Activated CD4-positive, alpha-beta T cell treated with anti-CD3 and anti-CD28 coated beads, Interleukin-2, amount 50 U/mL, for 1 hour (primary cell): ENCODE data around the gene FTO.
A peak's percentile ranks its signal among the peaks of the same experiment; 100 is the strongest.

Source experiments
- DNase-seq: peaks from one replicate; pipeline ENCODE4 v3.0.0-alpha.2; 2020

FTO gene

DNA sequence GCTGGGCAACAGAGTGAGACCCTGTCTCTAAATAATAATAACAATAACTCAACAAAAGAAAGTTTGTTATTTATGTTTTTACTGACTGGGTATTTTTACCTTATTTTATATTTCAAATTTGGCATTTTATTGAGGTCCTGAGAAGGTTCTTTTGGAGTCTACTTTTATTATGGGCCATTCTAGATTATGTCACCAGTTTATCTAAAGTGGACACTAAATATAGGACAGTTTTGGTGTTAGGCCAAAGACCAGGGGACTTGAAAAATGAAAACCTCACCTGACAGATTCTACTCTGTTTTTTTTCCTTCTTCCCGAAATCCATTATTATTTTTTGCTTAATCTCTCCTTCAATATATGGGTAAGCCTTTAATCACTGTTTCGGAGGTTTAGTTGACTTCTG is 8.1 kb downstream of the FTO start:
- DNase-seq = no peak

DNA sequence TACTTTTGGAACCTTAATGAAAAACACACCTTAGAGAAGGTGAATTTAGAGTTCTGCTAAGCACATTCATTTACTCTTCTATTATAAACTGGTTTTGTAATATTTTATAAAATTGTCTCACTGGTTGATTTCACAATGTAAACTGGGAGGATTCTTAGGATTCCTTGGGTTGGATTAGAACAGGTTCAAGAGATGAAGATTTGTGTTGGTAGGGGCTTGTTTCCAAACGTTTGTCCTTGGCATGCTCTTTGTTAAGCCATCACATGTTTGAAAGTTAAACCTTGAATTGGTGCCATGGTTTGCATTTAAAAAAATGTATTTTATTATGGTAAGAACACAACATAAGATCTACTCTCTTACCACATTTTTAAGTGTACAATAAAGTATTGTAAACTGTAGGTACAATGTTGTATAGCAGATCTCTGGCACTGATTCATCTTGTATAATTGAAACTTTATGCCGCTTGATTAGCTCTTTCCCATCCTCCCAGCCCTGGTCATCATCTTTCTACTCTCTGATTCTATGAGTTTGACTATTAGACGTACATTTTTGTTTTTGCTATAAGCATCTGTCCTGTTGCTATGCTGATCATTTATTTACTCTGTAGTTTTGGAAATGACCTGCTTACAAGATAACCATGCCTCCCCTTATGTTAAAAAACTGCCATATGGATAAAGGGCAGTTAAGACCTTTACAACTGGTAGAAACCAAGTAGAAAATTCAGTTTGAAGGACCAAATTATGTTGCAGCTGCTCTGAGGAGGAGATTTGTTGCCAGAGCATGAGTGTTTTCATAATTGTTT is 9.6 kb downstream of the FTO start:
- DNase-seq = no peak

DNA sequence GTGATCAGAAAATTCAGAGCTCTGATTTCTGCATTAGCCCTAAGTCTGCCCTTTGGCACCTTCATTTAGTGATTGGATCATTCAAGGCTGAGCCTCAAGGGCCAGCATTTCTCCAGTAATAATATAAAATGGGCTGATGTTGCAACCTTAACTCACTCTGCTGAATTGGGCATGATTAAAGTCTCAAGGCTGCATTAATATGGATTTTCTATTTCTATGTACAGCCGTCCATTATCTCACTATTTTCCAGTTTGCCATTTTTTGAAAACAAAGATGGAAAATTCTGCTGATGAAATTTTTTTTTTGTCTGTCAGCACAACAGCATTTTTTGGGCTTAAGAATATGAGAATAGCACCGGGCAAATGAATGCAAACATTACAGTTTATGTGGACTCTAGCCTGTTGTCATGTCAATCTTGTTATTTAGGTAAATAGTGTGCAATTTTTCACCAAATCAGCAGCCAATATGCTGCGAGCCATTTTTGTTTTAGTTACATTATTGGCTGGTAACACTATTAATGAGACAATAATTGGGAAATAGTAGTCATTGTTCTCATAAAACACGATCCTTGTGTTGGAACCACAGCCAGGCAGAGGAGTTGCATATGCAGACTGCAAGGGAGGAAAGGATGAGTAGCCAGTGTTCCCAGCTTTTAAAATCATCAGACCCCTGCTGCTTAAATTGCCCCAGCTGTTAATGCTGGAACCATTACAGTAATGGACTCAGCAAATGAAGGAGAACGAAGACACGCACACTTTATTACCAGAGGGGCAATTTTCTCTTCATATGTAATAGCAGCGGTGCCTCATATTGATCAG is 10.5 kb downstream of the FTO start:
- no peak for DNase-seq

DNA sequence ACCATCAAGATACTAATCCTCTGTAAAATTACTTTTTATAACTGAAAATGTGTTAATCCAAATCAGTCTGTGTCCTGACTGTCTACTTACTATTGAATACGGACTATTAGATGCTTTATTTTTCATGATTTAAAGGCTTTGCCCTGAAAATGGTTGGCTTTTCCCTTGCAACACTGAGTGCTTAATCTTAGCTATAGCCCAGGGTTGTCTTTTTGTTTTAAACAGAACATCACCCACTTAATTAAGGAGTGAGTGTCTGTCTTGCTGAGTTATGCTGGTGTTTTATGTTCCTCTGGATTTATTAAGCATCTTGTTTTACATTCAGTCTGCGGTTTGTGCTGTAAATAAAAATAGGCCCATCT is 11.0 kb downstream of the FTO start:
- DNase-seq = no peak

GRCh38 chr16:53717577-53717976 is 13.6 kb downstream of the FTO start:
- no peak for DNase-seq

- DNase-seq = no peak
Measured at GRCh38 chr16:53721017-53721416, 17.1 kb downstream of the FTO start.

- no peak for DNase-seq
Measured at GRCh38 chr16:53726625-53727024, 22.7 kb downstream of the FTO start.

- no peak for DNase-seq
Measured at GRCh38 chr16:53730693-53731092, 26.7 kb downstream of the FTO start.

DNA sequence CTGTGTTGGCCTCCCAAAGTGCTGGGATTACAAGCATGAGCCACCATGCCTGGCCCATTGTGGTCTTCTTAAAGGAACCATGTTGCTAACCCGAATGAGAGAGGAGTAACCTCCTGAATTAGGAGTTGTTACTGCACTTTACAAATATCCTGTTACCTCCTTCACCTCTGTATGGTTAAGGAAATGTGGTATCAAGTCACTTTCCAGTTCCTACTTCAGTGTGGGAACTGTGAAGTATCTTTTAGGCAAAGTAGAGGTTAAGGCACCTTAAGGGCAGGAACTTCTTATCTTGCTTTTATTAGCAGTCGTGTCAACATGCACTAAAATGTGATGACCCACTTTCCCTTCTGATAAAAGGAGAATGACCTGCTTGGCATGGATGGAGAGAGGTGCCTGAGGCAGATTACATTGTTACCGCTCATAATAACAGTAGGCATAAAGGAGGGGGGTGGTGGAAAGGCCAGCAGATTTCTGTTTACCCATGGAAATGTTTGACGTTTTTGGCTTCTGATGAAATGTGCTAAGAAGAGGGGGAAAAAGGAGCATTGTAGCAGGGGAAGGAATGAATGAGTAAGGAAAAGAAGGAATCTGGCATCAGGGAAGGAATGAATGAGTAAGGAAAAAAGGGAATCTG is 28.5 kb downstream of the FTO start:
- no peak for DNase-seq

DNA sequence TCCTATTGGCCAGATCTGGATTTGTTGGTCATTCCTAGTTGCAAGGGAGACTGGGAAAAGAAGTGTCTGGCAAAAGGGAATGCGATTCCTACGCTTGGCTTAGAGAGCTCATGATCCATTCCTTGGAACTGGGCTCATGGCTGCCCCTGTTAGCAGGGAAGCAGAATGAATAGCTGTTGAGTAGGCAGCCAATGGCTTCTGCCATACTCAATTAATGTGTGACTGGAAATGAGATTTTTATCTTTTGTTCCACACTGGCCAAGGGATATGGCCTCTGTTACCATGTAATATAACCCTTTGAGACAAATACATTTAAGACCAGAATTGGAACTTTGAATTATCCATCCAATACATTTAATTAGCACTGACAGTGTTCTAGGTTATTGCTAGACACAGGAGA is 31.0 kb downstream of the FTO start:
- DNase-seq = no peak

DNA sequence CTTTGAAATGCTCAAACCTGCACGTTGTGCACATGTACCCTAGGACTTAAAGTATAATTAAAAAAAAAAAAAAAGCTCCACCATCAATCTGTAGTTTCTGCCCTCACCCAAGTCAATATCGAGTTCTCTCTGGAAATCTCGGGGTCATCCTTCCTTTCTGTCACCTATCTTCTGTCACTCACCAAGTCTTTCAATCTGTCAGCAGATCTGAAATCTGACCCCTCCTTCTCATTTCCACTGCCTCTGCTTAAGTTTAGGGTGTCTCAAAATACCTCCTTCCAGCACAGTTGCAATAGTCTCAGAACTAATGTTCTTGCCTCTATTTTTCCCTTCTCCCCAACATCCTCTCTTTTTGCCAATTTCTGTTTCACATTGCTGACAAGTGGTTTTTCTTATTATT is 32.3 kb downstream of the FTO start:
- no peak for DNase-seq

DNA sequence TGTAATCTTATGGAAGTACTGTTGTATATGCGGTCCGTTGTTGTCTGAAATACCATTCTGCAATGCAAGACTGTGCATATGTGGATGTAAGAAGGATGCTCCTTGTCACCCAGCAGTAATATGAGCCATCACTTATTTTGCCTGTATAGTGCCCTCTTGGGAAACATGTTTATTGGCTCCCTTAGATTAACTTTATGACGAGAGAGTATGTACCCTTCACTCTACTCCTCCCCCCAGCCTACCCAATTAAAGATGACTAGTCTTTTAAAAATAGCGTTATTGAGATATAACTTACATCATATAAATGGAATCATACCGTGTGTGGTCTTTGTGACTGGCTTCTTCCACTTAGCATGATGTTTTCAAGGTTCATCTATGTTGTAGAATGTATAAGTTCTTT is 33.6 kb downstream of the FTO start:
- no peak for DNase-seq

DNA sequence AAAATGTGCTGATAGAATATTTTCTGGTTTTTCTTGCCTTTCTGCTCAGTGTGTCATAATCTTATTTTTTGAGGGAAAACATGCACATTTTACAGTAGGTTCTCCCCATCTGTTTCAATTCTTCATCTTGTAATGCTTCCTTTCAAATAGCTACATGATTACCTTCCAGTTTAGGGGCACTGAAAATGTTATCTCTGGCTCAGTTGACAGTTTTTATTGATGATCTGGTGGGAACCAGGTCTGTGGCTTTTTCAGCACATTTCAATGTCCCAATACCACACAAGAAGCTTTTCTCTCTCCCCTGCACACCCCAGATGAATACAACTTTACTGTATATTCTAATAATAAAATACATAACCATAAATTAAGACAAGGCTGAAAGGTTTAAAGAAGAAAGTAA is 36.5 kb downstream of the FTO start:
- no peak for DNase-seq

DNA sequence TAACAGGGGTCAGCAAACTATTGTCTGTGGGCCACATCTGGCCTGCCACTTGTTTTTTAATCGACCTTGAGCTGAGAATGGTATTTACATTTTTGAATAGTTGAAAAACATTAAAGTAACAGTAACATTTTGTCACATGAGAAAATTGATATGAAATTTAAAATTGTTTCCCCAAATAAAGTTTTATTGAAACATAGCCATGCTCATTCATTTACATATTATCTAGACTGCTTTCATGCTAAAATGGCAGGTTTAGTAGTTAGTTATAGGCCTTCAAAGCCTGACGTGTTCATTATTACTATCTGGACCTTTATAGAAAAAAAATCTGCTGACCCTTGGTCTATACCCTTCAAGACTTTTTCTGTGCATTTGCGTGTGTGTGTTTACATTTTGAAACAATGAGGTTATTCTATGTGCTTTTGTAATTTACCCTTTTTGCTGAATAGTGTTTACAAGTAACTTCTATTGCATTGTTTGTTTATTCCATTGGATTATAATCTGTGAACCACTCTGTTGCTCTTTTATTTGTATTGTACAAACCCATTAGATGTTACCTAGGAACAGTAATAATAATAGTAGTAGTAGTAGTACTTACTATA is 37.1 kb downstream of the FTO start:
- no peak for DNase-seq

- DNase-seq = no peak
Measured at GRCh38 chr16:53741546-53741945, 37.6 kb downstream of the FTO start.

- peak; percentile 1 for DNase-seq
Measured at GRCh38 chr16:53743149-53743566, 39.2 kb downstream of the FTO start.

- DNase-seq = peak; percentile 3
Measured at GRCh38 chr16:53744449-53744848, 40.5 kb downstream of the FTO start.

- DNase-seq = no peak
Measured at GRCh38 chr16:53745086-53745485, 41.1 kb downstream of the FTO start.

GRCh38 chr16:53745753-53746266 is 41.9 kb downstream of the FTO start:
- DNase-seq = no peak

GRCh38 chr16:53752560-53752959 is 48.6 kb downstream of the FTO start:
- DNase-seq = no peak

GRCh38 chr16:53753431-53753830 is 49.5 kb downstream of the FTO start:
- DNase-seq = no peak

GRCh38 chr16:53755026-53755910 is 51.3 kb downstream of the FTO start:
- DNase-seq = no peak
